ENCODE data around the gene KCNQ5.

GRCh38 chr6:73028893-73029450, 407.1 kb downstream of the KCNQ5 start:
- TF ChIP-seq CTCF (IDR thresholded peaks at IDR 0.05 in 2 of 3, conservative IDR thresholded peaks at IDR 0.05 in 1 of 3; ENCODE audit: borderline replicate concordance in 1 of 3, insufficient read depth in 1 of 3, low read depth in 2 of 3, low read length in 2 of 3) (no peak), YY1 (IDR thresholded peaks at IDR 0.05; ENCODE audit: extremely low read depth, insufficient replicate concordance, low read depth, low read length) (no peak), POLR2A (IDR thresholded peaks at IDR 0.05; ENCODE audit: borderline replicate concordance, extremely low read depth, insufficient read depth, insufficient read length) (no peak), ATF3 (IDR thresholded peaks at IDR 0.05) (no peak), ZFX (IDR thresholded peaks at IDR 0.05) (no peak), RAD21 (IDR thresholded peaks at IDR 0.05; ENCODE audit: low read depth) (no peak), MAX (IDR thresholded peaks at IDR 0.05) (no peak), REST (IDR thresholded peaks at IDR 0.05; ENCODE audit: low read depth) (no peak), POLR2AphosphoS5 (IDR thresholded peaks at IDR 0.05; ENCODE audit: low read depth, low read length) (no peak), ELF1 (IDR thresholded peaks at IDR 0.05; ENCODE audit: borderline replicate concordance, low read depth) (no peak), EZH2 (IDR thresholded peaks at IDR 0.05) (no peak)

All from HCT116 (cell line).